Liver (tissue), 3 donors: ENCODE measurements around the gene EVI5.

Experiments
- EGR1 ChIP-seq, 2 donors: IDR thresholded peaks; 2 replicates each; pipeline ENCODE4 v1.6.1; 2016 to 2018; ENCODE audit warnings: antibody characterized with exemption in 2 of 2, low read depth in 2 of 2
- GABPA ChIP-seq, 2 donors: IDR thresholded peaks in 1 of 2; conservative IDR thresholded peaks in 1 of 2; 2 replicates each; pipeline ENCODE4 v1.6.1; 2016; ENCODE audit warnings: antibody characterized with exemption in 2 of 2, mild to moderate bottlenecking in 1 of 2, moderate library complexity in 1 of 2
- JUND ChIP-seq, 2 donors: IDR thresholded peaks; 2 replicates each; pipeline ENCODE4 v1.6.1; 2016; ENCODE audit warnings: antibody characterized with exemption in 2 of 2
- NR2F2 ChIP-seq: IDR thresholded peaks from 2 replicates; pipeline ENCODE4 v1.6.1; 2016; ENCODE audit warnings: antibody characterized with exemption
- RAD21 ChIP-seq, 2 donors: IDR thresholded peaks; 2 replicates each; pipeline ENCODE4 v1.6.1; 2016; ENCODE audit warnings: antibody characterized with exemption in 2 of 2, mild to moderate bottlenecking in 2 of 2
- SP1 ChIP-seq: IDR thresholded peaks from 2 replicates; pipeline ENCODE4 v1.6.1; 2018; ENCODE audit warnings: antibody characterized with exemption, mild to moderate bottlenecking
- TAF1 ChIP-seq: conservative IDR thresholded peaks from 2 replicates; pipeline ENCODE4 v1.6.1; 2016; ENCODE audit warnings: antibody characterized with exemption, mild to moderate bottlenecking
- YY1 ChIP-seq: IDR thresholded peaks from 2 replicates; pipeline ENCODE4 v1.6.1; 2016; ENCODE audit warnings: antibody characterized with exemption, mild to moderate bottlenecking
- TF ChIP-seq, protein P1 (sequence below): fragments of 150-350 bp; IDR thresholded peaks from 2 replicates; pipeline ENCODE4 v1.5.1; 2017; ENCODE audit warnings: improper control_type of control experiment, low read depth, low read length; ENCODE audit not compliant: missing input control
- TF ChIP-seq, protein P2 (sequence below): IDR thresholded peaks from 2 replicates; pipeline ENCODE4 v1.6.1; 2016; ENCODE audit warnings: antibody characterized with exemption
- TF ChIP-seq, protein P3 (sequence below): IDR thresholded peaks from 2 replicates; pipeline ENCODE4 v1.6.1; 2016; ENCODE audit warnings: antibody characterized with exemption, mild to moderate bottlenecking
- donor health status: healthy.
- donor health status: healthy.

DNA sequence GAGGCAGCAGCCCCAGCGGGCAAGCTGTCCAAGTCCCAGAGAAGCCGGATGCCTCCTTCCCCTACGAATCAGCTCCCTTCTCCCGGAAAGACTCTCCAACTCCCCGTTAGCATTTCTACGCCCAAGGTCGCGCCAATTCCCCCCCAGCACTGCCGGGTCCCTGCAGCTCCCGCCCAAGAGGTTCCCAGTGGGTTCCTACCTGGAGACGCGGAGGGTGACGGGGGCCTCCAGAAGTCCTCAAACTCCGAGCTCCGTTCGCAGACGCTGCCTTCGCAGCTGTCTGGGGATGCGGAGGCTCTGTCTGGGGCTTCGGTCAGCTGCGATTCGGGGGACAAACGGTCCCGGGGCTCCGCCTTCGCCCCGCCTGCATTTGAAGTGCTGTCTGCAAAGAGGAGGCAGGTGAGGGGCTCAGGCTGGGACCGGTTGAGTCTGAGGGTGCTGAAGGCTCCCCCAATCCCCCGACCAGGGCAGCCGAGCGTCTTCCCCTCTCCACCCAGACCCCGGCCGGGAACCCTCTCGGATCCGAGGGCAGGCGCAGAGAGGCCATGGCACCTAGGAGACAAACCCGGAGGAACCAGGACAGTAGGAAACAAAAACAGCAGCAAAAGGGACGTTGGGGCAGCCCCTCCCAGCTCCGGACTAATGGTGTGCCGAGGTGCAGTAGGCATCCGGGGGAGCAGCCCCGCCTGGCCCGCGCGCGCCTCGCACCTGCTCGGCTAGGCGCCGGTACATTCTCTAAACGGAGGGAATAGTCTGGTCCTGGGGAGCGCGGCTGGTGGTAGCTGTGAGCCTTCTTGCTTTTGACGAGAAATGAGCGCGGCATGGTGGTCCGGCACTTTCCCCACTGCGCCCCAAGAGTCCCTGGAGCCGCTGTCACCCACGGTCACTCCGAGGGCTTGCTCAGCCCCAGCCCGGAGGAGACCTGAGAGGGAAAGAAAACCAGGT, 302.0 kb downstream of the EVI5 start:
- TF ChIP-seq, protein P1, sequence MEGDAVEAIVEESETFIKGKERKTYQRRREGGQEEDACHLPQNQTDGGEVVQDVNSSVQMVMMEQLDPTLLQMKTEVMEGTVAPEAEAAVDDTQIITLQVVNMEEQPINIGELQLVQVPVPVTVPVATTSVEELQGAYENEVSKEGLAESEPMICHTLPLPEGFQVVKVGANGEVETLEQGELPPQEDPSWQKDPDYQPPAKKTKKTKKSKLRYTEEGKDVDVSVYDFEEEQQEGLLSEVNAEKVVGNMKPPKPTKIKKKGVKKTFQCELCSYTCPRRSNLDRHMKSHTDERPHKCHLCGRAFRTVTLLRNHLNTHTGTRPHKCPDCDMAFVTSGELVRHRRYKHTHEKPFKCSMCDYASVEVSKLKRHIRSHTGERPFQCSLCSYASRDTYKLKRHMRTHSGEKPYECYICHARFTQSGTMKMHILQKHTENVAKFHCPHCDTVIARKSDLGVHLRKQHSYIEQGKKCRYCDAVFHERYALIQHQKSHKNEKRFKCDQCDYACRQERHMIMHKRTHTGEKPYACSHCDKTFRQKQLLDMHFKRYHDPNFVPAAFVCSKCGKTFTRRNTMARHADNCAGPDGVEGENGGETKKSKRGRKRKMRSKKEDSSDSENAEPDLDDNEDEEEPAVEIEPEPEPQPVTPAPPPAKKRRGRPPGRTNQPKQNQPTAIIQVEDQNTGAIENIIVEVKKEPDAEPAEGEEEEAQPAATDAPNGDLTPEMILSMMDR = no peak
- TF ChIP-seq, protein P2, sequence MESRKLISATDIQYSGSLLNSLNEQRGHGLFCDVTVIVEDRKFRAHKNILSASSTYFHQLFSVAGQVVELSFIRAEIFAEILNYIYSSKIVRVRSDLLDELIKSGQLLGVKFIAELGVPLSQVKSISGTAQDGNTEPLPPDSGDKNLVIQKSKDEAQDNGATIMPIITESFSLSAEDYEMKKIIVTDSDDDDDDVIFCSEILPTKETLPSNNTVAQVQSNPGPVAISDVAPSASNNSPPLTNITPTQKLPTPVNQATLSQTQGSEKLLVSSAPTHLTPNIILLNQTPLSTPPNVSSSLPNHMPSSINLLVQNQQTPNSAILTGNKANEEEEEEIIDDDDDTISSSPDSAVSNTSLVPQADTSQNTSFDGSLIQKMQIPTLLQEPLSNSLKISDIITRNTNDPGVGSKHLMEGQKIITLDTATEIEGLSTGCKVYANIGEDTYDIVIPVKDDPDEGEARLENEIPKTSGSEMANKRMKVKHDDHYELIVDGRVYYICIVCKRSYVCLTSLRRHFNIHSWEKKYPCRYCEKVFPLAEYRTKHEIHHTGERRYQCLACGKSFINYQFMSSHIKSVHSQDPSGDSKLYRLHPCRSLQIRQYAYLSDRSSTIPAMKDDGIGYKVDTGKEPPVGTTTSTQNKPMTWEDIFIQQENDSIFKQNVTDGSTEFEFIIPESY = no peak
- TF ChIP-seq GABPA (IDR thresholded peaks at IDR 0.05 in 1 of 2, conservative IDR thresholded peaks at IDR 0.05 in 1 of 2) (no peak), JUND (IDR thresholded peaks at IDR 0.05) (no peak), EGR1 (IDR thresholded peaks at IDR 0.05; ENCODE audit: low read depth in 2 of 2) (no peak), RAD21 (IDR thresholded peaks at IDR 0.05) (no peak), TAF1 (no peak), YY1 (no peak), SP1 (no peak), NR2F2 (no peak)
- TF ChIP-seq, protein P3, sequence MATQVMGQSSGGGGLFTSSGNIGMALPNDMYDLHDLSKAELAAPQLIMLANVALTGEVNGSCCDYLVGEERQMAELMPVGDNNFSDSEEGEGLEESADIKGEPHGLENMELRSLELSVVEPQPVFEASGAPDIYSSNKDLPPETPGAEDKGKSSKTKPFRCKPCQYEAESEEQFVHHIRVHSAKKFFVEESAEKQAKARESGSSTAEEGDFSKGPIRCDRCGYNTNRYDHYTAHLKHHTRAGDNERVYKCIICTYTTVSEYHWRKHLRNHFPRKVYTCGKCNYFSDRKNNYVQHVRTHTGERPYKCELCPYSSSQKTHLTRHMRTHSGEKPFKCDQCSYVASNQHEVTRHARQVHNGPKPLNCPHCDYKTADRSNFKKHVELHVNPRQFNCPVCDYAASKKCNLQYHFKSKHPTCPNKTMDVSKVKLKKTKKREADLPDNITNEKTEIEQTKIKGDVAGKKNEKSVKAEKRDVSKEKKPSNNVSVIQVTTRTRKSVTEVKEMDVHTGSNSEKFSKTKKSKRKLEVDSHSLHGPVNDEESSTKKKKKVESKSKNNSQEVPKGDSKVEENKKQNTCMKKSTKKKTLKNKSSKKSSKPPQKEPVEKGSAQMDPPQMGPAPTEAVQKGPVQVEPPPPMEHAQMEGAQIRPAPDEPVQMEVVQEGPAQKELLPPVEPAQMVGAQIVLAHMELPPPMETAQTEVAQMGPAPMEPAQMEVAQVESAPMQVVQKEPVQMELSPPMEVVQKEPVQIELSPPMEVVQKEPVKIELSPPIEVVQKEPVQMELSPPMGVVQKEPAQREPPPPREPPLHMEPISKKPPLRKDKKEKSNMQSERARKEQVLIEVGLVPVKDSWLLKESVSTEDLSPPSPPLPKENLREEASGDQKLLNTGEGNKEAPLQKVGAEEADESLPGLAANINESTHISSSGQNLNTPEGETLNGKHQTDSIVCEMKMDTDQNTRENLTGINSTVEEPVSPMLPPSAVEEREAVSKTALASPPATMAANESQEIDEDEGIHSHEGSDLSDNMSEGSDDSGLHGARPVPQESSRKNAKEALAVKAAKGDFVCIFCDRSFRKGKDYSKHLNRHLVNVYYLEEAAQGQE = no peak
